ENCODE results near the gene ZAR1.

Gene ZAR1

GRCh38 chr4:48489683-48490011 is 405 bp upstream of the ZAR1 start:
- no peak for TF ChIP-seq CTCF (conservative IDR thresholded peaks at IDR 0.05; ENCODE audit: low read depth, low read length)
- DNase-seq (ENCODE audit: low read depth) = no peak
- H3K4me3 ChIP-seq (ENCODE audit: low read depth, low read length) = no peak overlapping the region

- TF ChIP-seq CTCF (conservative IDR thresholded peaks at IDR 0.05; ENCODE audit: low read depth, low read length) = no peak
- no peak for DNase-seq (ENCODE audit: low read depth)
- H3K4me3 ChIP-seq (ENCODE audit: low read depth, low read length) = no peak overlapping the region
Observed at GRCh38 chr4:48490680-48491513, 845 bp downstream of the ZAR1 start.

GRCh38 chr4:48491514-48492176 is 1.6 kb downstream of the ZAR1 start:
- DNase-seq (ENCODE audit: low read depth) = no peak
- no peak overlapping the region for H3K4me3 ChIP-seq (ENCODE audit: low read depth, low read length)

GRCh38 chr4:48493452-48494100 is 3.5 kb downstream of the ZAR1 start:
- H3K4me3 ChIP-seq (ENCODE audit: low read depth, low read length) = no peak overlapping the region
- DNase-seq (ENCODE audit: low read depth) = no peak
- TF ChIP-seq CTCF (conservative IDR thresholded peaks at IDR 0.05; ENCODE audit: low read depth, low read length) = no peak

More at GRCh38 chr4:48491514-48492176, 1.6 kb downstream of the ZAR1 start:
- TF ChIP-seq CTCF (conservative IDR thresholded peaks at IDR 0.05; ENCODE audit: low read depth, low read length) = no peak

- no peak for TF ChIP-seq CTCF (conservative IDR thresholded peaks at IDR 0.05; ENCODE audit: low read depth, low read length)
- DNase-seq (ENCODE audit: low read depth) = no peak
- H3K4me3 ChIP-seq (ENCODE audit: low read depth, low read length) = no peak overlapping the region
Observed at GRCh38 chr4:48495941-48496340, 5.9 kb downstream of the ZAR1 start.

- TF ChIP-seq CTCF (conservative IDR thresholded peaks at IDR 0.05; ENCODE audit: low read depth, low read length) = no peak
- no peak overlapping the region for H3K4me3 ChIP-seq (ENCODE audit: low read depth, low read length)
- DNase-seq (ENCODE audit: low read depth) = no peak
Observed at GRCh38 chr4:48498895-48499294, 8.8 kb downstream of the ZAR1 start.

Measured in choroid plexus epithelial cell (primary cell).